Skeletal muscle tissue (tissue), 4 donors: ENCODE data around the gene ZBTB25. TPM values are rescaled to one million over a fixed set of nuclear protein-coding genes. Genes with fewer than 3 reads are reported as not detected.
A peak's percentile ranks its signal among the peaks of the same experiment; 100 is the strongest.
"Not testable (repeated sequence)": the region's sequence is repeated elsewhere in the genome, so short reads cannot be mapped to it uniquely, and the experiment has no call there.

Experiments
- H3K27ac ChIP-seq: one replicate; pipeline ENCODE4 v1.7.0; 2013; ENCODE audit warnings: mild to moderate bottlenecking, low read depth, low read length, inconsistent platforms
- H3K27me3 ChIP-seq, 3 donors: one replicate each; pipeline ENCODE4 v1.7.0; 2013; ENCODE audit warnings: low read length in 3 of 3; ENCODE audit not compliant: control insufficient read depth in 3 of 3, insufficient read depth in 3 of 3
- H3K36me3 ChIP-seq, 3 donors: one replicate each; pipeline ENCODE4 v1.7.0; 2013; ENCODE audit warnings: low read length in 3 of 3; ENCODE audit not compliant: control insufficient read depth in 3 of 3, insufficient read depth in 3 of 3
- H3K4me1 ChIP-seq, 3 donors: one replicate each; pipeline ENCODE4 v1.7.0; 2013; ENCODE audit warnings: low read length in 3 of 3, mild to moderate bottlenecking in 3 of 3; ENCODE audit not compliant: control insufficient read depth in 3 of 3, insufficient read depth in 3 of 3
- H3K4me3 ChIP-seq, 3 donors: one replicate each; pipeline ENCODE4 v1.7.0; 2013; ENCODE audit warnings: low read length in 3 of 3
- H3K9ac ChIP-seq, 3 donors: one replicate each; pipeline ENCODE4 v1.7.0; 2013; ENCODE audit warnings: low read length in 3 of 3, mild to moderate bottlenecking in 3 of 3, moderate library complexity in 2 of 3, low read depth in 1 of 3
- H3K9me3 ChIP-seq, 3 donors: one replicate each; pipeline ENCODE4 v1.7.0; 2013; ENCODE audit warnings: low read length in 3 of 3; ENCODE audit not compliant: control insufficient read depth in 3 of 3
- total RNA-seq: library from RNA; depleted of rRNA; stranded (reverse); fragments of >200 nt; gene quantifications from one replicate; pipeline ENCODE4 v1.2.3, GENCODE V29; 2014
- donor health status: Osteomylitis.

The ZBTB25 gene
- total RNA-seq, 1 donor from 2014 or later: 5.7 TPM

GRCh38 chr14:64540208-64541202 lies 36.9 kb upstream of the ZBTB25 start, which contains the start of gene HSPA2:
Gene HSPA2, plus strand, starts transcription at chr14:64540741. Its CDS starts 109 bp downstream, at chr14:64540850.
- Histone ChIP-seq H3K27ac (peak within 1 kb of the TSS; percentile 84), H3K9ac (peak within 1 kb of the TSS; percentile 76 to 87 (median 85)), H3K36me3 (no peaks in the 10 kb centered on the region), H3K27me3 (peaks cover 0 to 5% (median 0%) of the 10 kb centered on the region in 3 donors), H3K9me3 (no peaks in the 10 kb centered on the region), H3K4me3 (peak within 1 kb of the TSS; percentile 91 to 96 (median 93)), H3K4me1 (peaks cover 18 to 24% (median 23%) of the 10 kb centered on the region in 3 donors)

- H3K27ac ChIP-seq: no peak overlapping the region
- H3K27me3 ChIP-seq: peaks cover 0 to 5% (median 0%) of the 10 kb centered on the region in 3 donors
- peaks cover 15 to 17% (median 16%) of the 10 kb centered on the region in 3 donors for H3K4me1 ChIP-seq
- no peaks in the 10 kb centered on the region for H3K36me3 ChIP-seq
- H3K9ac ChIP-seq: no peak overlapping the region
- no peaks in the 10 kb centered on the region for H3K9me3 ChIP-seq
- no peak overlapping the region for H3K4me3 ChIP-seq
Observed at GRCh38 chr14:64536488-64537245, 33.0 kb upstream of the ZBTB25 start.

GRCh38 chr14:64531567-64531966 lies 27.9 kb upstream of the ZBTB25 start:
- H3K36me3 ChIP-seq: no peaks in the 10 kb centered on the region
- H3K9ac ChIP-seq: no peak overlapping the region
- no peak overlapping the region for H3K27ac ChIP-seq
- no peaks in the 10 kb centered on the region for H3K4me1 ChIP-seq
- no peak overlapping the region for H3K4me3 ChIP-seq
- H3K9me3 ChIP-seq: no peaks in the 10 kb centered on the region
- no peaks in the 10 kb centered on the region for H3K27me3 ChIP-seq

DNA sequence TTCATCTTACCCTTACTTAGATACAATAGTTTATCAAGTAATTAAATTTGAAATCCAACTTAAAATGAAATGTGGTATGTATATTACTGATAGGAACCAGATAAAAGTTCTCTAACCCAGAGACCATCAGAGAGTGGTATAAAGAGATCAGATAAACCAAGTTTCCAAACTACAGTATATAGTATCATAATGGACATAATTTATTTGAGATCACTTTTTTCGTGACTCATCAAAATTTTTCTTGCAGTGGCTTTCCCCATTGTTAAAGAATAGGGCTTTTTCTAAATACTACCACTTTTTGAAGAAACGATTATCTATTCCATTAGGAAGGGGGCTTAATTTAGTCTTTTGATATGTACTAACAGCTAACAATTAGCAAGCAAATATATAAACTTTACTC lies 21.7 kb upstream of the ZBTB25 start:
- no peaks in the 10 kb centered on the region for H3K9me3 ChIP-seq
- H3K27ac ChIP-seq: no peak overlapping the region
- H3K4me3 ChIP-seq: no peak overlapping the region
- no peak overlapping the region for H3K9ac ChIP-seq
- H3K36me3 ChIP-seq: peaks cover 0 to 21% (median 15%) of the 10 kb centered on the region in 3 donors
- no peaks in the 10 kb centered on the region for H3K27me3 ChIP-seq
- no peaks in the 10 kb centered on the region for H3K4me1 ChIP-seq

DNA sequence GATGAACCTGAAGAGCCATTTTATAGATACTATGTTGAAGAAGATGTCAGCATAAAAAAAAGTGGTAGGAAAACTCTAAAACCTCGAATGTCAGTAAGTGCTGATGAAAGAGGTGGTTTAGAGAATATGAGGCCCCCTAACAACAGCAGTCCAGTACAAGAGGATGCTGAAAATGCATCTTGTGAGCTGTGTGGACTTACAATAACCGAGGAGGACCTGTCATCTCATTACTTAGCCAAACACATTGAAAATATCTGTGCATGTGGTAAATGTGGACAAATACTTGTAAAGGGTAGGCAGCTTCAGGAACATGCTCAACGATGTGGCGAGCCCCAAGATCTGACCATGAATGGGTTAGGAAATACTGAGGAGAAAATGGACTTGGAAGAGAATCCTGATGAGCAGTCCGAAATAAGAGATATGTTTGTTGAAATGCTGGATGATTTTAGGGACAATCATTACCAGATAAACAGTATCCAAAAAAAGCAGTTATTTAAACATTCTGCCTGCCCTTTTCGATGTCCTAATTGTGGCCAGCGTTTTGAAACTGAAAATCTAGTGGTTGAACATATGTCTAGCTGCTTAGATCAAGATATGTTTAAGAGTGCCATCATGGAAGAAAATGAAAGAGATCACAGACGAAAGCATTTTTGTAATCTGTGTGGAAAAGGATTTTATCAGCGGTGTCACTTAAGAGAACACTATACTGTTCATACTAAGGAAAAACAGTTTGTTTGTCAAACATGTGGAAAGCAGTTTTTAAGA lies 19.1 kb upstream of the ZBTB25 start:
- no peaks in the 10 kb centered on the region for H3K9me3 ChIP-seq
- H3K36me3 ChIP-seq: peaks cover 0 to 21% (median 15%) of the 10 kb centered on the region in 3 donors
- no peak overlapping the region for H3K27ac ChIP-seq
- no peak overlapping the region for H3K4me3 ChIP-seq
- H3K9ac ChIP-seq: no peak overlapping the region
- peaks cover 4 to 6% (median 4%) of the 10 kb centered on the region in 3 donors for H3K4me1 ChIP-seq
- H3K27me3 ChIP-seq: no peaks in the 10 kb centered on the region

DNA sequence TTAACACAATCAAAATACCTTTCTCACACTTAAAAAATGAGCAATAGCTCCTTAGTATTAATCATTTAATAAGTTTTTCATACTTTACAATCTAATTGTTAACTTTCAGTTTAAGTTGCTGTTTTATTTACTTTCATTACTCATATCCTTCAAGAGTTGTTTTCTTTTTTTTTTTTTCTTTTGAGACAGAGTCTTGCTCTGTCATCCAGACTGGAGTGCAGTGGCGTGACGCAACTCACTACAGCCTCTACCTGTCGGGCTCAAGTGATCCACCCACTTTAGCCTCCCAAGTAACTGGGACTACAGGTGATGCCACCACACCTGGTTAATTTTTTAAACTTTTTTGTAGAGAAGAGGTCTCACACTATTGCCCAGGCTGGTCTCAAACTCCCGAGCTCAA lies 17.1 kb upstream of the ZBTB25 start:
- Histone ChIP-seq H3K4me3 (no peak overlapping the region), H3K9me3 (no peaks in the 10 kb centered on the region), H3K9ac (no peak overlapping the region), H3K36me3 (peaks cover 0 to 21% (median 15%) of the 10 kb centered on the region in 3 donors), H3K27ac (no peak overlapping the region), H3K4me1 (peaks cover 4 to 9% (median 8%) of the 10 kb centered on the region in 3 donors), H3K27me3 (no peaks in the 10 kb centered on the region)

GRCh38 chr14:64518229-64518628 lies 14.6 kb upstream of the ZBTB25 start:
- Histone ChIP-seq H3K4me1 (peaks cover 4 to 9% (median 8%) of the 10 kb centered on the region in 3 donors), H3K4me3 (no peak overlapping the region), H3K9ac (no peak overlapping the region), H3K36me3 (peaks cover 0 to 19% (median 11%) of the 10 kb centered on the region in 3 donors), H3K27me3 (no peaks in the 10 kb centered on the region), H3K9me3 (no peaks in the 10 kb centered on the region), H3K27ac (no peak overlapping the region)

DNA sequence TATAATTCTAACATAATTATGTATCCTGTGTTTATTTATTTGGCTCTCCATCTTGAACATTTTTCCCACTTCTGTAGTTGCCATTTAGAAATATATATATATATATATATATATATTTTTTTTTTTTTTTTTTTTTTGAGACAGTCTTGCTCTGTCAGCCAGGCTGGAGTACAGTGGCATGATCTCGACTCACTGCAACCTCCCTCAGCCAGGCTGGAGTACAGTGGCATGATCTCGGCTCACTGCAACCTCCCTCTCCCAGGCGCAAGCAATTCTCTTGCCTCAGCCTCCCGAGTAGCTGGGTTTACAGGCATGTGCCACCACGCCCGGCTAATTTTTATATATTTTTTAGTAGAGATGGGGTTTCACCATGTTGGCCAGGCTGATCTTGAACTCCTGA lies 14.0 kb upstream of the ZBTB25 start:
- not testable (repeated sequence) for H3K27ac ChIP-seq, H3K9ac ChIP-seq, H3K27me3 ChIP-seq, H3K9me3 ChIP-seq, H3K4me3 ChIP-seq
- Histone ChIP-seq H3K36me3 (peaks cover 0 to 13% (median 9%) of the 10 kb centered on the region in 3 donors), H3K4me1 (peaks cover 9 to 14% (median 12%) of the 10 kb centered on the region in 3 donors)

GRCh38 chr14:64516969-64517368 lies 13.3 kb upstream of the ZBTB25 start:
- Histone ChIP-seq H3K36me3 (peaks cover 0 to 6% (median 2%) of the 10 kb centered on the region in 3 donors), H3K9ac (no peak overlapping the region), H3K4me3 (no peak overlapping the region), H3K4me1 (peaks cover 9 to 18% (median 17%) of the 10 kb centered on the region in 3 donors), H3K9me3 (no peaks in the 10 kb centered on the region), H3K27me3 (no peaks in the 10 kb centered on the region), H3K27ac (no peak overlapping the region)
